ENCODE results near the gene ATP2B3. TPM values are rescaled to one million over a fixed set of nuclear protein-coding genes. Genes with fewer than 3 reads are reported as not detected.

The ATP2B3 gene
- polyA plus RNA-seq, 1 donor (not counting 4 experiments of a cell fraction or from before 2014, with no cell fraction given): not detected

DNA sequence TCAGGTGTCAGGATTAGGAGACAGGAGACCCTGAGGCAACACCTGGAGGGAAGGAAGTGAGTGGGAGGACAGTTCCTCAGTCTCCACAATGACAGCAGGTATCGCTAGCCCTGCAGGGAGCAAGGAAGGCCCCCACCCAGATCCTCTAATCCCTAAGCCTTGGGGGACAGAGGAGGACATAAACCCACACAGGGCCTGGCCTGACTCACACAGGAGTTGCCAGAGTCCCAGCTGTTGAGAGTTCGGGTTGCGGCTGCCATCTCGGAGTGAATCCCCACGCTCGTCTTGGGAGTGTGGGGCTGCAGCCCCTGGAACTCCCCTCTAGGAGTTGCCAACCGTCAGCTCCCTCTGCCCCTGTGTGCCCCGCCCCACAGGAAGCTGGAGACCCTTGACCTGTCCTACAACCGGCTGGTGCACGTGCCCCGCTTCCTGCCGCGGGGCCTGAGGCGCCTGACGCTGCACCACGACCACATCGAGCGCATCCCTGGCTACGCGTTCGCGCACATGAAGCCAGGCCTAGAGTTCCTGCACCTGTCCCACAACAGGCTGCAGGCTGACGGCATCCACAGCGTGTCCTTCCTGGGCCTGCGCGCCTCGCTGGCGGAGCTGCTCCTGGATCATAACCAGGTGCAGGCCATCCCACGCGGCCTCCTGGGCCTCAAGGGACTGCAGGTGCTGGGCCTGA lies 31.9 kb upstream of the ATP2B3 start:
- Histone ChIP-seq H2AFZ (ENCODE audit: control insufficient read depth, low read length) (no peak overlapping the region), H3K27me3 (ENCODE audit: control insufficient read depth, extremely low read depth, insufficient read depth, low read length) (no peaks in the 10 kb centered on the region), H3K4me1 (ENCODE audit: control insufficient read depth, extremely low read depth, insufficient read depth, low read length) (peaks cover 5% of the 10 kb centered on the region), H3K4me3 (ENCODE audit: control insufficient read depth in 2 of 3, extremely low read depth in 1 of 3, insufficient read depth in 2 of 3, low read depth in 1 of 3, low read length in 3 of 3) (no peak overlapping the region), H3K4me2 (ENCODE audit: control insufficient read depth, extremely low read depth, insufficient read depth, low read depth, low read length) (no peak overlapping the region), H3K9me3 (ENCODE audit: control insufficient read depth, low read depth, low read length) (no peaks in the 10 kb centered on the region), H3K27ac (ENCODE audit: control insufficient read depth, insufficient read depth, low read length) (no peak overlapping the region), H3K36me3 (ENCODE audit: control insufficient read depth in 2 of 2, extremely low read depth in 1 of 2, insufficient read depth in 2 of 2, low read length in 2 of 2) (no peaks in the 10 kb centered on the region), H3K79me2 (ENCODE audit: control insufficient read depth, insufficient read depth, low read length) (no peaks in the 10 kb centered on the region), H3K9me1 (ENCODE audit: control insufficient read depth, extremely low read depth, insufficient read depth, low read length) (no peaks in the 10 kb centered on the region), H3K9ac (ENCODE audit: control insufficient read depth, extremely low read depth, insufficient read depth, low read length) (no peak overlapping the region), H4K20me1 (ENCODE audit: control insufficient read depth, extremely low read depth, insufficient read depth, low read length) (no peaks in the 10 kb centered on the region)
- no peak for DNase-seq (ENCODE audit: low read depth, low spot score)
- no peak for TF ChIP-seq EZH2 (IDR thresholded peaks at IDR 0.05; ENCODE audit: low read length)
- TF ChIP-seq, protein P1, sequence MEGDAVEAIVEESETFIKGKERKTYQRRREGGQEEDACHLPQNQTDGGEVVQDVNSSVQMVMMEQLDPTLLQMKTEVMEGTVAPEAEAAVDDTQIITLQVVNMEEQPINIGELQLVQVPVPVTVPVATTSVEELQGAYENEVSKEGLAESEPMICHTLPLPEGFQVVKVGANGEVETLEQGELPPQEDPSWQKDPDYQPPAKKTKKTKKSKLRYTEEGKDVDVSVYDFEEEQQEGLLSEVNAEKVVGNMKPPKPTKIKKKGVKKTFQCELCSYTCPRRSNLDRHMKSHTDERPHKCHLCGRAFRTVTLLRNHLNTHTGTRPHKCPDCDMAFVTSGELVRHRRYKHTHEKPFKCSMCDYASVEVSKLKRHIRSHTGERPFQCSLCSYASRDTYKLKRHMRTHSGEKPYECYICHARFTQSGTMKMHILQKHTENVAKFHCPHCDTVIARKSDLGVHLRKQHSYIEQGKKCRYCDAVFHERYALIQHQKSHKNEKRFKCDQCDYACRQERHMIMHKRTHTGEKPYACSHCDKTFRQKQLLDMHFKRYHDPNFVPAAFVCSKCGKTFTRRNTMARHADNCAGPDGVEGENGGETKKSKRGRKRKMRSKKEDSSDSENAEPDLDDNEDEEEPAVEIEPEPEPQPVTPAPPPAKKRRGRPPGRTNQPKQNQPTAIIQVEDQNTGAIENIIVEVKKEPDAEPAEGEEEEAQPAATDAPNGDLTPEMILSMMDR (optimal IDR thresholded peaks at IDR 0.05 in 1 of 3, IDR thresholded peaks at IDR 0.05 in 1 of 3, conservative IDR thresholded peaks at IDR 0.05 in 1 of 3; ENCODE audit: extremely low read depth in 1 of 3, insufficient read depth in 2 of 3, low read length in 3 of 3): no peak
- dilution Hi-C loops (cut with MboI; ENCODE audit: extremely low pct_ligation_motif_present, low sequenced_read_pairs): no loop called here
- FAIRE-seq: no peak

DNA sequence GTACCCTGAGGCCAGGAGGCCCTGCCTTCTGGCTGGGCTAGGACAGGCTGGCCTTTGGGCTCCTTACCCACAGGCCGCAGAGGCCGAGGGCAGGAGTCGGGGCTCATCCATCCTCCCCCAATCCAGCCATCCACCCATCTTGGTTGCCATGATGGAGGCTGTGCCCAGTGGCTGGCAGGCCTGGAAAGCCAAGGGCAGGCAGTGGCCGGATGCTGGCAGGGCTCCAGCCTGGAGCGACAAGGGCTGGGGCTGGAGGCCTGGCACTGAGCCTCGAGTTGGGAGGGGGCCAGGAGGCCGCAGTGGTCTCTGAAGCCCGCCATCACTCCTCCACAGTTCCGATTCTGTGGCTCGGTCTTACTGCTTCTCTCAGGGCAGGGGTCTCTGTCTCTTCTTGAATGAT lies 31.3 kb upstream of the ATP2B3 start:
- no peaks in the 10 kb centered on the region for H4K20me1 ChIP-seq (ENCODE audit: control insufficient read depth, extremely low read depth, insufficient read depth, low read length)
- H3K36me3 ChIP-seq (ENCODE audit: control insufficient read depth in 2 of 2, extremely low read depth in 1 of 2, insufficient read depth in 2 of 2, low read length in 2 of 2): no peaks in the 10 kb centered on the region
- FAIRE-seq: no peak
- H3K9ac ChIP-seq (ENCODE audit: control insufficient read depth, extremely low read depth, insufficient read depth, low read length): no peak overlapping the region
- H3K27me3 ChIP-seq (ENCODE audit: control insufficient read depth, extremely low read depth, insufficient read depth, low read length): no peaks in the 10 kb centered on the region
- no peak overlapping the region for H2AFZ ChIP-seq (ENCODE audit: control insufficient read depth, low read length)
- H3K27ac ChIP-seq (ENCODE audit: control insufficient read depth, insufficient read depth, low read length): no peak overlapping the region
- no peaks in the 10 kb centered on the region for H3K79me2 ChIP-seq (ENCODE audit: control insufficient read depth, insufficient read depth, low read length)
- H3K4me3 ChIP-seq (ENCODE audit: control insufficient read depth in 2 of 3, extremely low read depth in 1 of 3, insufficient read depth in 2 of 3, low read depth in 1 of 3, low read length in 3 of 3): no peak overlapping the region
- dilution Hi-C loops (cut with MboI; ENCODE audit: extremely low pct_ligation_motif_present, low sequenced_read_pairs): no loop called here
- TF ChIP-seq, protein P1 (optimal IDR thresholded peaks at IDR 0.05 in 1 of 3, IDR thresholded peaks at IDR 0.05 in 1 of 3, conservative IDR thresholded peaks at IDR 0.05 in 1 of 3; ENCODE audit: extremely low read depth in 1 of 3, insufficient read depth in 2 of 3, low read length in 3 of 3): no peak
- no peak for TF ChIP-seq EZH2 (IDR thresholded peaks at IDR 0.05; ENCODE audit: low read length)
- no peaks in the 10 kb centered on the region for H3K9me3 ChIP-seq (ENCODE audit: control insufficient read depth, low read depth, low read length)
- no peak for DNase-seq (ENCODE audit: low read depth, low spot score)
- no peak overlapping the region for H3K4me2 ChIP-seq (ENCODE audit: control insufficient read depth, extremely low read depth, insufficient read depth, low read depth, low read length)
- peaks cover 3% of the 10 kb centered on the region for H3K4me1 ChIP-seq (ENCODE audit: control insufficient read depth, extremely low read depth, insufficient read depth, low read length)
- no peaks in the 10 kb centered on the region for H3K9me1 ChIP-seq (ENCODE audit: control insufficient read depth, extremely low read depth, insufficient read depth, low read length)

Measured in keratinocyte (primary cell).